GM18909 (cell line): Measurements from ENCODE around the gene GALNT5.

Experiments used
- ATAC-seq: cut with Tn5 transposase; IDR thresholded peaks from one replicate; pipeline ENCODE4 v1.9.1; 2021; ENCODE audit warnings: mild to moderate bottlenecking; ENCODE audit not compliant: unreplicated experiment, poor library complexity

GALNT5 gene

DNA sequence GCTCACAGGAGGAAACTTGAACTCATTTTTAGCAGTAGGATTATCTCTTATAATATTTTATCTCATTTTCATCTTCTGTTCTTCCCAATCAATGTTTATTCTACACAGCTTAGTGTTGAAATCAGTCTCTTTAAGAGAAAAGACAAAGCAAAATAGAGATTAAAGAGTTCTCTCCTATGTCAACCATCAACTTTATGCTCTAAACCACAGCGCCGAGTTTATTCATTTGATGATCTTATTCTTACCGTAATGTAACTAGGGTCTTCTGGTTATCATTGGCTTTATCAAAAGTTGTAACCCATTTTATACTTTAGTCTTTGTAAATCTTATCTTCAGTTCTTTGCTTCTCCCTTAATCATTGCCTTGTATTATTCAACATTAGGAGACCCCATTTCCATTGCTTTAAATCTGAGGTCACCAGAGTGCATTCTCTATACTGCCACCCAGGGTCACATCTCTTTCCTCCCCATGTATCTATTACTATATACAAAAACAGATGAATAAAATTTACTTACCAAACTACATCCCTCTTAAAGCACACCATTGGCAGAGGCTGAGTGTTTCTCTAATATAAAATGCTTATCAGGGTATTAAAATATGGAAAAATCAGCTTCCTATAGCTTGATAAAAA is 90.9 kb downstream of the GALNT5 start:
- ATAC-seq: no peak

DNA sequence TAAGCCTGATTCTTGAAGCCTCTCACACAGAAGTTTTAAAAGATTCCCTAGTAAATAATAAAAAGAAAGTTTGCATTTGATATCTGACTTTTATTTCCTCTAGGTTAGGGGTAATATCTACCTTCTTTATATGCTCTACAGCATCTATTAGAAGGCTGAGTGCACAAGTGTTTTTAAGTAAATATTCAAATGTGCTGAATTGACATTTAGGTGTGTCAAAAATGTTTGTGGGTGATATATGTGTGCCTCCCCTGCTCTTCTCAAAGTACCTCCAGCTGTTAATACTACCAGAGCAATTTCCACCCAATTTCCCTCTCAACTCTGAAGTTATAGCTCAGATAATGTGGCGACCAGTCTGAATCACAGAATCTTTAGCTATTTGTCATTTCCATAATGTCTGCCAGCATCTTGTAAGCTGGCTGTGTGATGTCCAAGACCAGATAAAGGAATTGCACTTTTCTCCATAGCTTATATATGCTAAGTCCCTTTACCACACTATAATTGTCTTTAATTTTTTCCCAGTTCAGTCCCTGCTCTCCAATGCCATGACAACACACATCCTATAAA is 92.5 kb downstream of the GALNT5 start:
- ATAC-seq: no peak

DNA sequence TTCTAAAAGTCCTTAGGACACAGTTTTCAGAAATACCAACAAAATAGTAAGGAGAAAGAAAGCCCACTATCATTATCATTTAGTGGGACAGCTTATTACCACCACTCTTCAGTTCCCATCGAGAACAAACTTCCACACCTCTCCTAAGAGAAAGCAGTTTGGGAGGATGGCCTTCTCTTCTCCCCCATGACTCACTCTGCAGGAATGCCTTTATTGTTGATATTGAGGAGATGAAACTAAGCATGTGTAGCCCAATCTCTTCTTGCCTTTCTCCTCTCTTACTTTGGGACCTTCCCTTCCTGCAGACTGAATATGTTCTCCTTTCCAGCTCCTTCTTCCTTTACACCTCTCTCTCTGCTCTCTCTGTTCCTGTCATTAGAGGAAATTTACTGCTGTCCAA is 98.1 kb downstream of the GALNT5 start:
- no peak for ATAC-seq

DNA sequence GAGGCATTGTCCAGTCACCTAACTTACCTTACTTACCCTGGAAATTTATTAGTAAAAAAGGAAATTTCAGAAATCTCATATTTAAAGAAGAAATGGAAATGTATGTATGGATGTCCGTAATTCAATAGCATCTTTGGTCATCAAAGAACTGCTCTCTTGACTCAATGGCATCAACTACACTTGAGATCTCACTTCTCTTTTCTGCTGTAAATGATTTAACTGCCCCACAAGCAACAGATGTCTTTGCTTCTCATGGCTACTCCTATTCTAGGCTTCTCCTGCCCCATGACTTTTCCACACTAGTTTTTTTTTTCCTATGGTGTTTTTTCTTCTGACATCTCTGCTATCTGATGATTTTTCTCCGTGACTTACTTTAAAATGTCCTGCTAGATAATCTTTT is 102.1 kb downstream of the GALNT5 start:
- peak; percentile 52 for ATAC-seq

DNA sequence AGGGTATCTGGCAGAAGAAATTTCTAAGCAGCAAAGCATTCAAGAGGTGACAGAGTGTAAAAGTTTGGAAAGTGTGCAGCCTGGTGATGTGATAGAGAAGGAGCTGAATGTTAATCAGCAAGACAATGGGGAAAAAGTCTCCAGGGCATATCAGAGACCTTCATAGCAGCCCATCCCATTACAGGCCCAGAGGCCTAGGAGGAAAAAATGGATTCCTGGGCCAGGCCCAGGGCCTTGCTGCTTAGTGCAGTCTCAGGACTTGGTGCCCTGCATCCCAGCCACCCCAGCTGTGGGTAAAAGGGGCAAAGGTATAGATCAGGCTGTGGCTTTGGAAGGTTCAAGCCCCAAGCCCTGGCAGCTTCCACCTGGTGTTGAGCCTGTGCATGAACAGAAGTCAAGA is 104.0 kb downstream of the GALNT5 start:
- ATAC-seq: no peak

DNA sequence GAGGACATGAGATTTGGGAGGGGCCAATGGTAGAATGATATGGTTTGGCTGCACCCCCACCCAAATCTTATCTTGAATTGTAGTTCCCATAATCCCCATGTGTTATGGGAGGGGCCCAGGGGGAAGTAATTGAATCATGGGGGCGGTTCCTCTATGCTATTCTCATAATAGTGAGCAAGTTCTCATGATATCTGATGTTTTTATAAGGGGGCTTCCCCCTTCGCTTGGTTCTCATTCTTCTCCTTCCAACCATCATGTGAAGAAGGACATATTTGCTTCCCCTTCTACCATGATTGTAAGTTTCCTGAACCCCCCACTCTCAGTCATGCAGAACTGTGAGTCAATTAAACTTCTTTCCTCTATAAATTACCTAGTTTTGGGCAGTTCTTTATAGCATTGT is 105.1 kb downstream of the GALNT5 start:
- ATAC-seq: no peak

DNA sequence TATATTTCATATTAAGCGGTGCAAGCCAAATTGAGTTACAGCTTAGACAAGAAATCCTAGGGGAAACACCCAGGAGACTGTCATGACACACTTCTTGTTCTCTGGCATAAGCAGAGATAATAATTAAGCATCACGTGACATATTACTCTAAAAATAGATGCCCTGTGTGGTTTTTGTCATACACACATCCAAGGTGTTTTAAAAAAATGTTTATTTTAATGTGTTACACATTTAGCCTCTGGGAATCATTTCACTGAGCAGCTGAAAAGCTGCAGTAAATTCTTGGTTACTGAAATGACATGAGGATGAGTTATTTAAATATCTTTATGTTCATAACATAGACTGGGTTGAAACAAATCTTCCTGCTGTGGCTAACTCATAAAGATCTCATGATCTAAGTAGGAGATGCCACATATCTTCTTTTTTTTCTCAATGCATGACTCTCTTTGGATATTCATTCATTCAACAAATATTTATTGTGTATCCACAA is 106.2 kb downstream of the GALNT5 start:
- peak; percentile 59 for ATAC-seq
